ENCODE data around the gene MTUS2. TPM values are rescaled to one million over a fixed set of nuclear protein-coding genes. Genes with fewer than 3 reads are reported as not detected.
A peak's percentile ranks its signal among the peaks of the same experiment; 100 is the strongest.

MTUS2 gene
- total and polyA plus RNA-seq, 9 of the 15 experiments (the other 6 are each of a cell fraction or from before 2014, with no cell fraction given), result 0.01 to 0.28 (median 0.06) TPM; not detected in 1

GRCh38 chr13:29508876-29509252 is 688.7 kb downstream of the MTUS2 start:
- DNase-seq (ENCODE audit: extremely low read depth in 1 of 4, low spot score in 3 of 4) (no peak), FAIRE-seq (no peak), ATAC-seq (peak; percentile 16; the same call in 2 of the 3 replicates)
- WGBS (ENCODE audit: insufficient coverage, low coverage, missing lambda C conversion rate), result 58% methylated on average over 4 of the region's 4 CpGs
- Histone ChIP-seq H3K27me3 (ENCODE audit: control insufficient read depth in 2 of 2, insufficient read depth in 2 of 2, low read length in 2 of 2) (peaks cover 2 to 17% of the 10 kb centered on the region in 2 experiments; a peak in 2 of 5 replicates), H3K36me3 (ENCODE audit: control insufficient read depth, insufficient read depth, low read length) (peaks cover 10% of the 10 kb centered on the region; the same call in 1 of the 3 replicates), H3K9me1 (ENCODE audit: control insufficient read depth, insufficient read depth, low read length) (no peaks in the 10 kb centered on the region), H3K4me1 (replicated peaks in 1 of 2; ENCODE audit: control insufficient read depth in 2 of 2, insufficient read depth in 2 of 2, low read length in 2 of 2) (no peaks in the 10 kb centered on the region; a peak in 2 of 5 replicates), H4K20me1 (replicated peaks; ENCODE audit: control insufficient read depth, insufficient read depth, low read length) (peaks cover 12% of the 10 kb centered on the region), H3K4me2 (ENCODE audit: insufficient read depth, low read length) (no peak overlapping the region), H3K27ac (ENCODE audit: extremely low read depth, low read depth, low read length) (no peak overlapping the region), H3K4me3 (no peak overlapping the region), H2AFZ (ENCODE audit: low read depth, low read length) (no peak overlapping the region), H3K79me2 (ENCODE audit: control insufficient read depth, insufficient read depth, low read length) (no peaks in the 10 kb centered on the region), H3K9ac (ENCODE audit: insufficient read depth in 1 of 2, low read depth in 2 of 2, low read length in 2 of 2) (no peak overlapping the region), H3K9me3 (replicated peaks; ENCODE audit: control insufficient read depth, insufficient read depth, low read depth, low read length) (no peaks in the 10 kb centered on the region)
- intact Hi-C loops (cut with micrococcal nuclease), result loop anchor here (2.0 kb wide), 1 partner anchor 200 kb away; no protein-coding TSS in a partner anchor
- POLR2A ChIA-PET, result interaction anchor here (1.0 to 1.4 kb wide), 2 partner anchors 29 to 37 kb away, joined by 3 read pairs; no protein-coding TSS in a partner anchor
- BruUV-seq (replicated peaks), result no TSS peak
- no peak for TF ChIP-seq ZNF146 (CRISPR knock-in tag; IDR thresholded peaks at IDR 0.05; ENCODE audit: unreplicated experiment)
- TF ChIP-seq KHSRP (IDR thresholded peaks at IDR 0.05), result no peak
- no peak for TF ChIP-seq ID3 (CRISPR knock-in tag; IDR thresholded peaks at IDR 0.05)
- TF ChIP-seq ID3 (tag; IDR thresholded peaks at IDR 0.05), result 0 out of 2 replicates have a peak, but pooled peaks have one; percentile 8
- CTCF ChIA-PET (ENCODE audit: low intra/inter-chr PET ratio), result interaction anchor here (0.7 to 0.9 kb wide), 3 partner anchors 199 to 606 kb away, joined by 4 to 5 read pairs (median 5); no protein-coding TSS in a partner anchor
- in situ Hi-C loops (cut with MboI), result no loop called here

Measured in K562 (cell line).